ENCODE measurements around the gene MLPH. TPM values are rescaled to one million over a fixed set of nuclear protein-coding genes. Genes with fewer than 3 reads are reported as not detected.

Gene MLPH
- polyA plus RNA-seq, 12 donors, result 0.43 to 3.0 (median 0.83) TPM; not detected in 2

DNA sequence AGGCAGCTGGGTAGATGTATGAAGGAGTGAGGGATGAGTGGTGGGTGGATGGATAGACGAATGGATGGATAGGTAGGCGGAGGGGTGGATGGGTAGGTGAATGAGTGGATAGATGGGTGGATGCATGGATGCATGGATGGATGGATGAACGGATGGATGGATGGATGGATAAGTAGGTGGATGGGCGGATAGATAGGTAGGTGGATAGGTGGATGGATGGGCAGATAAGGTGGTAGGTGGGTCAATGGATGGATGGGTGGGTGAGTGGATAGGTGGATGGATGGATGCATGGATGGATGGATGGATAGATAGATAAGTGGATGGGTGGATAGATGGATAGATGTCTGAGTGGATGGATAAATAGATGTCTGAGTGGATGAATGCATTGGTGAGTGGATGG, 30.1 kb downstream of the MLPH start:
- no peak for DNase-seq

DNA sequence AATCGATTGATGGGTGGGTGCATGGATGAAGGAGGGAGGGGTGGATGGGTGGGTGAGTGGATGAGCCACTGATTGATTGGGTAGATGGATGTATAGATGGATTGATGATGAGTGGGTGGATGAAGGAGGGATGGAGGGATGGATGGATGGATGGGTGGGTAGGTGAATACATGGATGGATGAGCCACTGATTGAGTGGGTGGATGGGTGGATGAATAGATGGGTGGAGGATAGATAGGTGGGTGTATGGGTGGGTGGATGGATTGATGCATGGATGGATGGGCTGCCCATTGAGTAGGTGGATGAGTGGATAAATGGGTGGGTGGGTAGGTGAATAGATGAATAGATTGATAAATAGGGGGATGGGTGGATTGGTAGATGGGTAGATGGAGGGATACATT, 30.9 kb downstream of the MLPH start:
- DNase-seq, result no peak

DNA sequence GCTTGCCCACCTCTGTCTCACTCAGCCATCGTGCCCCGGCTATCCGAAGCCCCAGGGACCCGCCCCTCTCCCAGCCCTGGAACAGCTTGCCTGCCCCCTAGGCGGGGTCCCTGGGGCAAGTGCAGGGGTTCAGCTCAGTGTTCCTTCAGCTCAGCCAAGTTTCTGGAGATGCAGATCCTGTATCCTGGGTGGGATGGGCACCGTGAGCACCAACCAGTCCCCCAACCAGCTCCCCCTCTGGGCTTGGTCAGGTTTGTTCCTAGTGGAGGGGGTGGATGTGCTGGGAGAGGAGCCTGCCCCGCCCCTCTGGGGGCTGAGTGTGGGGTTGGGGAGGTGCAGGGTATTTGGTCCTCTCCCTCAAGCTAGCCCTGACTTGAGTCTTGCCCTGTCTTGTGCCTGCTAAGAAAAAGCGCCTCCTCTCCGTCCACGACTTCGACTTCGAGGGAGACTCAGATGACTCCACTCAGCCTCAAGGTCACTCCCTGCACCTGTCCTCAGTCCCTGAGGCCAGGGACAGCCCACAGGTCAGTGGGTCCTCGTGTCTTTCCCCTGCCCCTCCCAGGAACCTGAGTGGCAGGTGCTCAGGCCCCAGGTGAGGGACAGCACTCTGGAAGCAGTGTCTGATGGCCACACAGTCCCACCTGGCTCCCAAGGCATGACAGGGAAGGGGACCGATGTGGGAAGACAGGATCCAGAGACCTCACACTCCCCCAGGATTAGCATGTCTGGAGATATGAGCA, 32.6 kb downstream of the MLPH start:
- DNase-seq, result no peak

DNA sequence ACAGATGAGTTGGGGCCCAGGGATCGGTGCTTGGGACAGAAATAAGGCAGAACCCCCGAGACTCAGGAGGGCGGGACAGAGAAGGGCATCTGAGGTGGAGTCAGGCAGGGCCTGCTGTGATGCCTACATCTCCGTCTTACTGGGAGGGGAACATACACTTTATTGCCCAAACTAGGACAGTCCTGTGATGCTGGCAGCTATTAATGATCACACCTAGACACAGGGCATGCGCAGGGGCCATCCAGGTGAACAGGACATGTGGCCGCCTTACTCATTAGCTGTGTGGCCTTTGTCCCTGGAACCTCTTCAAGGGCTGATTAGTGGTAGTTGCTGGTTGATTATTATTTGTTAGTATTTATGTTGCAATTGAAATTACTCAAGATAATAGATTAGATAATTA, 33.2 kb downstream of the MLPH start:
- no peak for DNase-seq

DNA sequence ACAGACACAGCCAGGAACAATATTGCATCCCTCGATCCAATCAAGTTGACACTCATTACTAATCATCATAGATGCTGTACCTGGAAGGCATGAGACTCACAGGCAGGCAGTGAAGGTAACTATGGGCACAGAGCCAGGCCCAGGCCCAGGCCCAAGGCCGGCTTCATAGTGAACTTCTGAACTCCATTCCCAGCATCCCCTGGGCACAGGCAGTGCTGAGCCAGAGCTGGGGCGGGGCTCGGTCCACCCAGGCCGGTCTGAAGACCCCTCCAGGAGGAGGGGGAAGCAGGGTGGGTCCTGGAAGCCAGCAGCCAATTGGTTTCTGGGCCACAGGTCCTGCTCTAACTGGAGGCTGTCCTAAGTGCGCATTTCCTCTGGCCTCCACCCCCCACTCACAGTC, 37.6 kb downstream of the MLPH start:
- DNase-seq, result no peak

DNA sequence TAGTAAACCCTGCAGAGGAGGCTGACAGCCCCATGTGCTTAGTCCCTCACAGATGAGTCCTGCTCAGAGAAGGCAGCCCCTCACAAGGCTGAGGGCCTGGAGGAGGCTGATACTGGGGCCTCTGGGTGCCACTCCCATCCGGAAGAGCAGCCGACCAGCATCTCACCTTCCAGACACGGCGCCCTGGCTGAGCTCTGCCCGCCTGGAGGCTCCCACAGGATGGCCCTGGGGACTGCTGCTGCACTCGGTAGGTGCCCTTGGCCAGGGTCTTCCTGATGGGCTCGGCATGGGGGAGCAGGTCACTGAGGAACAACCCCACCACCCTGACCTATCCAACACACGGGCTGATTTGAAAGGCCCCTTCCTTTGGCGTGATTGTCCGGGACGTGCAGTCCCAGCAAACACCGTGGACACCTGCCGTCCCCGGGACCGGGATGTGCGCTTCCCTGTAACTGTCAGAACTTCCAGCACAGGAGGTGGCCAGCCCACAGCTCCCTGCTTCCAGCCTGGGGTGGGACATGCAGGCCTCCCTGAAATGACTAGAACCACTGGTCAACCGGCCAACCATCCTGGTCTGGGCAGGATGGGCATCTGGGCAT, 38.6 kb downstream of the MLPH start:
- no peak for DNase-seq

DNA sequence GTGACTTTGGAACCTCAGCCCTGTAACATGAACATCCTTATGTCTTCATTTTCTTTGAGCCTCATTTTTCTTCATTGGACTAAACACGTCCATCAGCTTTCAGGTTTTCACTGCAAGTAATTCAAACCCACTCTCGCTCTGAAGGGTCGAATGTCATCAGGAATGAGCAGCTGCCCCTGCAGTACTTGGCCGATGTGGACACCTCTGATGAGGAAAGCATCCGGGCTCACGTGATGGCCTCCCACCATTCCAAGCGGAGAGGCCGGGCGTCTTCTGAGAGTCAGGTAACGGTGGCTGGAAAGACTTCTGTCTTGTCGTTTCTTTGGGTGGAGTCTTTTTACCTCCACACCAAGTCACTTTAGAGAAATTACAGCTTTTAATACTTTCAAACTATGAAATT, 40.2 kb downstream of the MLPH start:
- DNase-seq, result no peak

DNA sequence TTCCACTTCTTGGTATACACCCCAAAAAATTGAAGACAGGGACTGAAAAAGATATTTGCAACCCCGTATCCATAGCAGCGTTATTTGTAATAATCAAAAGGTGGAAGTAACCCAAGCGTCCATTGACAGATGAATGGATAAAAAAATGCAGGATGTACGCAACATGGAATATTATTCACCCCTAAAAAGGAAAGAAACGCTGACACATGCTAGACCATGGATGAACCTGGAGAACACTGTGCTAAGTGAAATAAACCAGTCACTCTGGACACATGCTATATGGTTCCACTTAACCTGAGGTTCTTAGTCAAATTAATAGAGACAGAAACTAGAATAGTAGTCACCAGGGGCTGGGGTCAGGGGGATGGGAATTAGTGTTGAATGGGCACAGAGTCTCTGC, 40.7 kb downstream of the MLPH start:
- no peak for DNase-seq

DNA sequence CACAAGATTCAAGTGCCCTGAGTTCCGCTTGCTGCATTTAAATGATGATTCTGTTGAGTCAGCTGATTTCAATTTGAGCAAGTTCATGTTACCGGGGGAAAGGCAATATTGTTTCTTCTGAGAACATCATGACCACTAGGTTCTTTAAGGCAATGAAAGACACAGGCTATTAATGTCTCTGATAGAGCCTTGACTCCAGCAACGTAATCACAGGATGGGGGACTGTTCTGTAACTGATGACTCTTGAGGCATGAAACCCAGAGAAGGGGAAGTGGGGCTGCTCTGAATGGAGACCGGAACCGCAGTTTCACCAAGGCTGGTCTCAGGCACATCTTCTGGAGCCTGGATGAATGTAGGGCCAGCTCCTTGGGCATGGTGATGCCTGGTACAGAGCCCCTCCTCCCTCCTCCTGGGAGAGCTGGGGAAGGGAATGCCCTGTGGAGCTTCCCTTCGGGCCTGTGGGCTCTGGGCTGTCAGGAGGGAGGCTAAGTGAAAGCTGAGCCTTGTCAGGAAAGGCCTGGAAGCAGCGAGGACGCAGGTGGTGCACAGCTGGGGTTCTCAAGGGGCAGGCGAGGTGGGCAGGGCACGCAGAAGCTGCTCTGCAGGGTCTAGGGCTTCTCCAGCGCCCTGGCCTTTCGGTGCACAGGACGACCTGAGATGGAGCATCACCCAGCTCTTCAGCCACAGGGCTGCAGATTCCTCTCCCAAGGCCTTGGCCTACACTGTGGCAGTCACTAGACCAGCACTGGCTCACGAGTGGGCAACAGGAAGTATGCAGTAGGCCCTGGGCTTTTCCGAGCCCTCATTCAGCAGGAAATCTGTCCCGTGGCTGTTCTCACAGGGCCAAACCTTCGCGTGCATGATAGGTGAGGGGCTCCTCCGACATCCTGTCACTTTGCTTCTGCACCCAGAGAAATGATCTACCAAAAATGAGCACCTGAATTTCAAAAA, 42.7 kb downstream of the MLPH start:
- DNase-seq, result no peak

DNA sequence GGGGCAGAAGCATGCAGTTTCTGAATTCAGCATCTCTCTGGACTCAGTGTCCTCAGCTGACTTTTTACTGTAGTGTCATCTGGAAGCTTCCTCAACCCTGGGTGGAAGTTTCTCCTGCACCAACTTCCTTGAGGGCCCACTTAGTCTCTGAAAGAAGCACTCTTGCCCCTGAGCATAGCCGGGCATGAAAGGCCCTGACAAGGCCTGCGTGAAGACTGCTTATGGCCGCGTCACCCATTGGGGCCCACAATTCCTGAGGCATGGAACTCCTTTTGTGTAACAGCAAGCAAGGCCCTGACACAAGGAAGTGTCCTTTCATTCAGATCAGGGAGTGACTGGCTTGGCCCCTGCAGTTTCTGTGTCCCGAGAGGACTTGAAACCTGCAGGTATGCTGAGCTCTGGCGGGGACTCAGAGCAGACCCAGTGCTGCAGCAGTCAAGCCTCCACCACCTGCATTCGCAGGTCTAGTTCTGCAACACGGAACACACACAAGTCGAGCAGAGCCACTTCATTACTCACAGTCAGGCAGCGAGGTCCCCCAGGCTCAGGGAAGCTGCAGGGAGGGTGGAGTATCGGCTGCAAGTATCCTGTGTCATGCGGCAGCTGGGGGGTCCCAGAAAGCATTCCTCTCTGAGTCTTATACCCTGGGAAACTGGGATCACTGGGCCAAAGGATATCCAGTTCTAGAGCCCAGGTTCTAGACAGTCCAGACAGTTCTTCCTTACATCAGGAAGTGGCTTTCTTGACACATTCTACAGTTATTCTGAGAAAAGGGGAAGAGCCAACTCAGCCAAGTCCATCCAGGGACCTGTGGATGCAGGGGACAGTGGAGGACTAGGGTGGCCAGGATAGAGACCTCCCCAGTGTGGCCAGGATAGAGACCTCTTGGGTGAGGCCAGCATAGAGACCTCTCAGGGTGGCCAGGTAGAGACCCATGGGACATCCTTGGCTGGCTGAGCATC, 43.7 kb downstream of the MLPH start:
- DNase-seq, result no peak

DNA sequence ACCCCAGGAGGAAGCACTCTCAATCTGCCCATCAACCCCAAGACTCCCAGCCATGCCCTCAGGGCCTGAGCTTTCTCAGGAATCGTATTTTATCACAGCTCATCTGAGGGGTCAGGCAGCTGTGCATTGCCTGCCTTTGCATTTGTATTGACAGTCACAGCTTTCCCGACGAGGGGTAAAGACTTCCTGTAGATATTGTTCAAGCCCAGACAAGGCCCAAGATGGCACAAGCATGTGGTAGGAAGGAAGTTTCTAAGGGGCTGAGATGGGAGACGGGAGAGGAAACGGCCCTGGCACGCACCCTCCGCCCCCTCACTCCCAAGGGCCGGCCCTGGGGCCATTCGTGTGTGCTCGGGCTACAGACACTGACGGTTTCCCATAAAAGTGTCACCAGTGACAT, 45.1 kb downstream of the MLPH start:
- DNase-seq, result no peak

DNA sequence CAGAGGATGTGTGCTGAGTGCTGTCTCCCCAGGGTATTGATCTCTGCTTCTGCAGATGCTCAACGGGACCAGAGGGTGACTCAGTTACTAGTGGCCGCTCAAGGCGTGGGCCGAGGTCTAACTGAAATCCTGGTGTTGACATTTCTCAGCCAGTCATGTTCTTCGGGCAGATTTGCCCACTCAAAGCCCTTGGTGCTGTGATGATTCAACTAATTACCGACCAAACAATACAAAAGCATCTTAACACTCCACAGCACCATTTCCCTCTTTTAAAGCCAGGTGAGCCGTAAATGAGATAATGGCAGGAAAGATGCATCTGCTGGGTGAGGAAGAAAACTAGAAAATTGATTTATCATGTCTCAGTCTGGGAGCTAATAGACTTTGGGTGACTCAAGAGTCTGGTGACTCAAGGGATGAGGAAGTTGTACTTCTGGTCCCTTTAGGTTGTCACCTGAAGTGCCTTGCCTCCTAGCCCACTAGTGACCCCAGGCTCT, 46.7 kb downstream of the MLPH start:
- no peak for DNase-seq

DNA sequence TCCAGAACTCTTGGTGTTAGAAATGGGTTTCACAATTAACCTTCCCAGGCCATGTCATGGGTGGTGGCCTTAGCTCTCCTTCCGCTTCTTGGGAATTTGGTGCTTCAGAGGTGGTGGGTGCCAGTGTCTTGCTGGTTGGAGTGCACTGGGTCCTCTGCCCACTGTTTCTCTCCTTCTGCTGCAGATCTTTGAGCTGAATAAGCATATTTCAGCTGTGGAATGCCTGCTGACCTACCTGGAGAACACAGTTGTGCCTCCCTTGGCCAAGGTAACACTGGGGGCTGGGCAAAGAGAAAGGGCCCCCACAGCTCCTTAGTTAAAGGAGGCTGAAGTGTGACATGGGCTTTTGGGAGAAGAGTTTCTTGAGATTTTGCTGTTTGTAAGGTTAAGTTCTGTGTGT, 47.3 kb downstream of the MLPH start:
- no peak for DNase-seq

DNA sequence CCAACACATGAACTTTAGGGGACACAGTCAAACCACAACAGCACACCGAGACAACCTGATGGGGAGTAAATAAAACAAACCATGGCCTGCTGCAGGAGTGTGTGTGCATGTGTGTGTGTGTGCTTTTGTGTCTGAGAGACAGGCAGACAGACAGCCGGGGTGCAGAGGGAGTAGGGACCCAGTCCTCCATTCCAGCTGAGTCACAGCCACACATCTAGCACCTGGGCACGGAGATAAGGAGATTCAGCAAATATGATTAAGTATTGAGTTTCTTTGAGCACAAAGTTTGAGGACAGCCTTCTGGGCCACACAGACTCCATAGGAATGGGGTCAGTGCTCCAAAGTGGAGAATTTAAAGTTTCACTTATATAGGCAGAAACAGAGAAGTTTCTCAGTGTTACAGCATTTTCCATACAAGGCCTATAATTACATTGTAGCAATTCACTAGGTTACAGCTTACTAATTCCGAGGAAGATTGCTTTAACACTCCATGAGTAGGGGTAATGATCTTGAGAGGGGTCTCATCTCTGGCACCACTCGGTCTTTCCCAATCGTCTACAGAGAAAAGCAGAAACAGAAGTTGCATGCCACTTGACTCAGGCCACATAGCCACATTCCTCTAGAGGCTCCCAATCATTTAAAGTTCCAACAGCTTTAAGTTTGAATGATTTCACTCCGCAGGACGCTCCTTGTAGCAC, 48.5 kb downstream of the MLPH start:
- no peak for DNase-seq

DNA sequence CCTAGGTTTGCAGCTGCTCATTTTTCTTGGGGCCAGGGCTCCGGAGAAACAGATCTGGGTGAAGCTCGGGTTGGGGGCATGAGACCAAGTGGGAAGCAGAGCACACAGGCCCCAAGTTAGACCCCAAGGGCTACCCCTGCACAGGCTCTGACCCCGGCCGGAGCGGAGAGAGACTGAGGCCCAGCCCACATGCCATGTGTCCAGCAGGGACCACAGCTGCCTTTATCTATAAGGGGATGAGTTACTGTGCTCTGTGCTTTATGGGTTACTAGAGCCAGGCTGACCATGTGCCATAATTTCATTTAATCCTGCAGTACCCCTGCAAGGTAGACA, 49.0 kb downstream of the MLPH start:
- no peak for DNase-seq

DNA sequence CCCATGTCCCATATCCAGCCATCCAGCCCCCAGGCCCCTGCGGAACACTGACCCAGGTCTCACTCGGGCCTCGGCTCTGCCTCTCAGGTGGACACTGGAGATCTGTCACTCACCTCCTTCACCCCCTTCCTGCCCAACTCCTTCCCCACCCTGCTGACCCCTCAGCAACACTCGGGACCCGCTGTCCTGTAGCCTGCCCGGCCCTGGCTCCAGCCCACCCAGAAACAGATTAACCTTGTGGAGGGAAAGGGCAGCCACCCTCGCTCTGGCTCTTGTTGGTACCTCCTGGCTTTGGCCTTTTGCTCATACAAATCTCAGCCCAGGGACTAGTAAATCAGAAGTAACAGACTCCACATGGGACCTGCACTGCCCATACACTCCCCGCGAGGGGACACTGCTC, 49.6 kb downstream of the MLPH start:
- no peak for DNase-seq

DNA sequence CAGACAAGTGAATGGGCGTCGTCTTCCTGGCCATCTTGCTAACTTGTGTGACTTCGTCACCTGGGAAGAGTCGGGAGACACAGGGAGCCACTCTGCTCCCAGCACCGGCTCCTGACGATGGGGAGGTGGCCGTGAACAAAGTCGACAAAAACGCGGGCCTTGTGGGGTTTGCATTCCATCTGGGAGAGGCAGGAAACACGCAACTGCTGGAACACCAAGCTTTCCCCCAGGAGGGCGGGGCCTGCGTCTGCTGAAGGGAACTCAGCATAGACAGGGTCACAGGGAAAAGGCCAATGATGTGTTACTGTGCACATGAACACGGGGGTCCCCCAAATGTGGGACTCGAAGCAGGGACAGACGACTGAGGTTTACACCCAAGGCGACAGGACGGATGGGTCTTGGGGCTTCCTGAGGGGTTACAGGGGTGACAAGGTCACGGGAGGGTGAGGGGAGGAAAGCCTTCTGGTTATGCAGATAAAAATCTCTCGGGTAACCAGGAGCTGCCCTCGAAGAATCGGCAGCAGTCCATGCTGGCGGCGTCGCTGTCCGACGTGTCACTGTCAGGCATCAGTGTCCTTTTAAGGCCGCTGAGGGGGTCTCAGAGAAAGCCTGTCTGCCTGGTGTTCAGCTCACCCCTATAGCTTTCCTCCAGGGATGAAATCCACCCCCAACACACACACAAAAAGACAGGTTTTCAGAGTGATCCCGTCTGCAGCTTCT, 51.1 kb downstream of the MLPH start:
- no peak for DNase-seq

DNA sequence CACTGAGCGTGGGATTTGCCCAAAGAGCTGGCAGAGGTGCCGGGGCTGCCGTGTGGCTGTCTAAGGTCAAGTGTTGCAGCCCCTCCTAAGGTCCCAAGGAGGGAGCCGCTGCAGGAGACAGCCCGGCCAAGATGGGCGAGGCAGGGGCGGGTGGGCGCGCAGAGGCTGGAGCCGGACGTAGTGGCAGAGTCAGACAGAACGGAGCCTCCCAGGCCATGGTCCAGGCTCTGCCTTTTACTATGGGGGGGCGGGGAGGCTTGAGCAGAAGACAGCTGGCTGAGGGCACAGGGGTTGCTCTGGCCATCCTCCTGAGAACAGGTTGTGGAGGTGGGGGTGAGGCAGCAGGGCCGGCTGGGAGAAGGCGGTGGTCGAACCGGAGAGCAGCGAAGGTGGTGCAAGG, 51.9 kb downstream of the MLPH start:
- no peak for DNase-seq

DNA sequence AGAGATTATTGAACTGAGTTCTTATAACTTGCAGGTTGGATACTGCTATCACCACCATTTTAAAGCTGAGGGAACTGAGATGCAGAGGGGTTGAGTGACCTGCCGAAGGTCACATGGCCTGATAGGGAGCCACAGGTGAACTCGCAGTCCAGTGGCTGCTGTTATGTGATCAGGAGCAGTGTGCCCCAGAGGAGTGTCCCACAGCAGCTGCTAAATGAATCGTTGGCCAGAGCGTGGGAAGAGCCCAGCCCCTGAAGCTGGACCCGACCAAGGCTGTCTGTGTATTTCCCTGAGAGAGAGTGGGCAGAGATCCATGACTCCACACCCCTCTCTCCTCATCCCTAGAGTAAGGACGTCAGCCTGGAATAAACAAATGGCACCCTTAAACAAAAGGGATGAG, 52.6 kb downstream of the MLPH start:
- no peak for DNase-seq

DNA sequence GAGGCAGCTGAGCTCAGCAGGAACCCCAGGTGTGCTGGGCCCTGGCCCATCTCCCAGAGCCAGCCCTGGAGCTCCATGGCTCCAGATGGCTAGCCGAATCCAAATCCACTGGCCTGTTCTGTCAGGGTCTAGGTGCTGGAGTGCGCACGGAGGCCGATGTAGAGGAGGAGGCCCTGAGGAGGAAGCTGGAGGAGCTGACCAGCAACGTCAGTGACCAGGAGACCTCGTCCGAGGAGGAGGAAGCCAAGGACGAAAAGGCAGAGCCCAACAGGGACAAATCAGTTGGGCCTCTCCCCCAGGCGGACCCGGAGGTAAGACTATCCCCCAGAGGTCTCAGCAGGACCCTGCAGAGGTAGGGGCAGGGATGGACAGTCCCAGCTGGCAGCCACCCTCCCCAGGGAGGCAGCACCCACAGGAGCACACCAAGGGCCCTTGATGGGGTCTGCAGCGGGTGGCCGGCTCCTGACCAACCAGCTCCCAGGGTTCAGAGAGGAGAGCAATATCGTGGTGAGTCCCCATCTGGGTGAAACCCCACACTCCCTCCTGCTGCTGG, 53.2 kb downstream of the MLPH start:
- no peak for DNase-seq
